ENCODE measurements around the gene PRKRIP1. TPM values are rescaled to one million over a fixed set of nuclear protein-coding genes. Genes with fewer than 3 reads are reported as not detected.
A peak's percentile ranks its signal among the peaks of the same experiment; 100 is the strongest.
"Not testable (repeated sequence)": the region's sequence is repeated elsewhere in the genome, so short reads cannot be mapped to it uniquely, and the experiment has no call there.

The PRKRIP1 gene
- total RNA-seq, 1 donor from 2014 or later: 30.1 TPM

GRCh38 chr7:102400360-102400759 is 4.2 kb downstream of the PRKRIP1 start:
- DNase-seq (ENCODE audit: extremely low spot score, unreplicated experiment): no peak
- TF ChIP-seq, protein P1, sequence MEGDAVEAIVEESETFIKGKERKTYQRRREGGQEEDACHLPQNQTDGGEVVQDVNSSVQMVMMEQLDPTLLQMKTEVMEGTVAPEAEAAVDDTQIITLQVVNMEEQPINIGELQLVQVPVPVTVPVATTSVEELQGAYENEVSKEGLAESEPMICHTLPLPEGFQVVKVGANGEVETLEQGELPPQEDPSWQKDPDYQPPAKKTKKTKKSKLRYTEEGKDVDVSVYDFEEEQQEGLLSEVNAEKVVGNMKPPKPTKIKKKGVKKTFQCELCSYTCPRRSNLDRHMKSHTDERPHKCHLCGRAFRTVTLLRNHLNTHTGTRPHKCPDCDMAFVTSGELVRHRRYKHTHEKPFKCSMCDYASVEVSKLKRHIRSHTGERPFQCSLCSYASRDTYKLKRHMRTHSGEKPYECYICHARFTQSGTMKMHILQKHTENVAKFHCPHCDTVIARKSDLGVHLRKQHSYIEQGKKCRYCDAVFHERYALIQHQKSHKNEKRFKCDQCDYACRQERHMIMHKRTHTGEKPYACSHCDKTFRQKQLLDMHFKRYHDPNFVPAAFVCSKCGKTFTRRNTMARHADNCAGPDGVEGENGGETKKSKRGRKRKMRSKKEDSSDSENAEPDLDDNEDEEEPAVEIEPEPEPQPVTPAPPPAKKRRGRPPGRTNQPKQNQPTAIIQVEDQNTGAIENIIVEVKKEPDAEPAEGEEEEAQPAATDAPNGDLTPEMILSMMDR (IDR thresholded peaks at IDR 0.05): no peak
- Mint-ChIP-seq H3K27me3 (ENCODE audit: unreplicated experiment) (no peaks in the 10 kb centered on the region), H3K27ac (ENCODE audit: unreplicated experiment) (no peak overlapping the region), H3K9me3 (ENCODE audit: unreplicated experiment) (no peaks in the 10 kb centered on the region), H3K4me1 (ENCODE audit: unreplicated experiment) (peaks cover 17% of the 10 kb centered on the region), H3K36me3 (ENCODE audit: unreplicated experiment) (peaks cover 35% of the 10 kb centered on the region), H3K4me3 (ENCODE audit: unreplicated experiment) (no peak overlapping the region)

GRCh38 chr7:102403563-102403962 is 7.4 kb downstream of the PRKRIP1 start:
- Mint-ChIP-seq H3K4me1 (ENCODE audit: unreplicated experiment) (no peaks in the 10 kb centered on the region), H3K9me3 (ENCODE audit: unreplicated experiment) (no peaks in the 10 kb centered on the region), H3K36me3 (ENCODE audit: unreplicated experiment) (peaks cover 59% of the 10 kb centered on the region), H3K4me3 (ENCODE audit: unreplicated experiment) (no peak overlapping the region), H3K27ac (ENCODE audit: unreplicated experiment) (peak overlapping the region; percentile 10), H3K27me3 (ENCODE audit: unreplicated experiment) (no peaks in the 10 kb centered on the region)
- DNase-seq (ENCODE audit: extremely low spot score, unreplicated experiment): no peak
- TF ChIP-seq, protein P1 (IDR thresholded peaks at IDR 0.05): no peak

- Mint-ChIP-seq H3K36me3 (ENCODE audit: unreplicated experiment) (peaks cover 63% of the 10 kb centered on the region), H3K27ac (ENCODE audit: unreplicated experiment) (no peak overlapping the region), H3K9me3 (ENCODE audit: unreplicated experiment) (no peaks in the 10 kb centered on the region), H3K27me3 (ENCODE audit: unreplicated experiment) (no peaks in the 10 kb centered on the region), H3K4me3 (ENCODE audit: unreplicated experiment) (no peak overlapping the region), H3K4me1 (ENCODE audit: unreplicated experiment) (no peaks in the 10 kb centered on the region)
- TF ChIP-seq, protein P1 (IDR thresholded peaks at IDR 0.05): peak; percentile 59
- DNase-seq (ENCODE audit: extremely low spot score, unreplicated experiment): no peak
Observed at GRCh38 chr7:102404005-102404861, 8.1 kb downstream of the PRKRIP1 start.

GRCh38 chr7:102404862-102405188 is 8.7 kb downstream of the PRKRIP1 start:
- not testable (repeated sequence) for H3K9me3 Mint-ChIP-seq (ENCODE audit: unreplicated experiment); H3K27me3 Mint-ChIP-seq (ENCODE audit: unreplicated experiment); DNase-seq (ENCODE audit: extremely low spot score, unreplicated experiment); H3K27ac Mint-ChIP-seq (ENCODE audit: unreplicated experiment); H3K4me1 Mint-ChIP-seq (ENCODE audit: unreplicated experiment); H3K4me3 Mint-ChIP-seq (ENCODE audit: unreplicated experiment)
- peaks cover 66% of the 10 kb centered on the region for H3K36me3 Mint-ChIP-seq (ENCODE audit: unreplicated experiment)

DNA sequence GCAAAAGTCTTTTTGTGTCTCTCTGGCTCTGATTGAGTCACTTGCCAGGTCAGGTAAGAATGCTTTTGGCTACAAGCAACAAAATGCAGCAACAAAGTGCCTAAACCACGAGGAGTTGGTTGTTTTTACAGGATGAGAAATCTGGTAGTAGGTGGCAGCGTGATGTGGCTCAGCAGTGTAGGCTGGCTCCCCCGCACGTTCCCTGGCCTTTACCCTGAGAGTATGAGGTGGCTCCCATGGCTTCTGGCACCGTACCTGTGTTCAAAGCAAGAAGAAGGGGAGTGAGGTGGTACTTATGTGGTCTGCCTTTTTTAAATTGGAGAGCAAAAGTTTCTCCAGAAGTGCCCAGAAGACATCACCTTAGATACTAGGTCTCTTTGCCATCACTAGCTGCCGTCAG is 11.7 kb downstream of the PRKRIP1 start:
- H3K4me3 Mint-ChIP-seq (ENCODE audit: unreplicated experiment): no peak overlapping the region

GRCh38 chr7:102408530-102408929 is 12.4 kb downstream of the PRKRIP1 start:
- H3K27me3 Mint-ChIP-seq (ENCODE audit: unreplicated experiment); H3K9me3 Mint-ChIP-seq (ENCODE audit: unreplicated experiment); H3K4me3 Mint-ChIP-seq (ENCODE audit: unreplicated experiment); H3K27ac Mint-ChIP-seq (ENCODE audit: unreplicated experiment); H3K4me1 Mint-ChIP-seq (ENCODE audit: unreplicated experiment); DNase-seq (ENCODE audit: extremely low spot score, unreplicated experiment): not testable (repeated sequence)
- H3K36me3 Mint-ChIP-seq (ENCODE audit: unreplicated experiment): peaks cover 57% of the 10 kb centered on the region

More for the DNA sequence above, 11.7 kb downstream of the PRKRIP1 start:
- H3K27me3 Mint-ChIP-seq (ENCODE audit: unreplicated experiment): no peaks in the 10 kb centered on the region
- H3K27ac Mint-ChIP-seq (ENCODE audit: unreplicated experiment): no peak overlapping the region
- no peak for DNase-seq (ENCODE audit: extremely low spot score, unreplicated experiment)
- H3K9me3 Mint-ChIP-seq (ENCODE audit: unreplicated experiment): peaks cover 6% of the 10 kb centered on the region
- H3K36me3 Mint-ChIP-seq (ENCODE audit: unreplicated experiment): peaks cover 62% of the 10 kb centered on the region
- TF ChIP-seq, protein P1 (IDR thresholded peaks at IDR 0.05): no peak
- no peaks in the 10 kb centered on the region for H3K4me1 Mint-ChIP-seq (ENCODE audit: unreplicated experiment)

Measured in osteocyte (in vitro differentiated cells).